BE2C (cell line): Measurements from ENCODE around the gene HES5. TPM values are rescaled to one million over a fixed set of nuclear protein-coding genes. Genes with fewer than 3 reads are reported as not detected.
"Not testable (repeated sequence)": the region's sequence is repeated elsewhere in the genome, so short reads cannot be mapped to it uniquely, and the experiment has no call there.

Source experiments
- DNase-seq: peaks from one replicate; pipeline ENCODE4 v3.0.0-alpha.2; 2020
- H3K27me3 ChIP-seq: fragments of 250-450 bp; sonication (Bioruptor Pico); 2 replicates; pipeline ENCODE4 v1.5.1; 2020; ENCODE audit warnings: mild to moderate bottlenecking
- H3K36me3 ChIP-seq: fragments of 250-450 bp; sonication (Bioruptor Pico); 2 replicates; pipeline ENCODE4 v1.5.1; 2020; ENCODE audit warnings: mild to moderate bottlenecking
- H3K4me1 ChIP-seq: fragments of 250-450 bp; sonication (Bioruptor Pico); 2 replicates; pipeline ENCODE4 v1.5.1; 2020
- H3K4me3 ChIP-seq: 2 replicates; pipeline ENCODE4 v1.5.1; 2011; ENCODE audit warnings: low read depth, low read length
- H3K9me3 ChIP-seq: fragments of 250-450 bp; sonication (Bioruptor Pico); 2 replicates; pipeline ENCODE4 v1.5.1; 2020
- CTCF ChIP-seq: IDR thresholded peaks from 2 replicates; pipeline ENCODE4 v1.5.1; 2012; ENCODE audit warnings: mild to moderate bottlenecking, low read depth, low read length
- polyA plus RNA-seq: library from polyadenylated mRNA; unstranded; fragments of >200 nt; gene quantifications from one replicate; pipeline ENCODE4 v1.2.1, GENCODE V29; 2012; ENCODE audit warnings: low read depth, missing spikeins; ENCODE audit not compliant: insufficient read length, insufficient read depth

Gene HES5
- polyA plus RNA-seq: not detected

- TF ChIP-seq CTCF: no peak
- Histone ChIP-seq H3K4me1 (peaks cover 13% of the 10 kb centered on the region; the same call in 1 of the 2 replicates), H3K4me3 (no peak within 1 kb of the TSS), H3K9me3 (no peaks in the 10 kb centered on the region), H3K36me3 (no peaks in the 10 kb centered on the region), H3K27me3 (no peaks in the 10 kb centered on the region)
- DNase-seq: no peak
Observed at GRCh38 chr1:2529784-2530512, at the start of gene HES5. Gene HES5 (minus strand): TSS chr1:2530263. CDS start chr1:2530164, 99 bp downstream.

DNA sequence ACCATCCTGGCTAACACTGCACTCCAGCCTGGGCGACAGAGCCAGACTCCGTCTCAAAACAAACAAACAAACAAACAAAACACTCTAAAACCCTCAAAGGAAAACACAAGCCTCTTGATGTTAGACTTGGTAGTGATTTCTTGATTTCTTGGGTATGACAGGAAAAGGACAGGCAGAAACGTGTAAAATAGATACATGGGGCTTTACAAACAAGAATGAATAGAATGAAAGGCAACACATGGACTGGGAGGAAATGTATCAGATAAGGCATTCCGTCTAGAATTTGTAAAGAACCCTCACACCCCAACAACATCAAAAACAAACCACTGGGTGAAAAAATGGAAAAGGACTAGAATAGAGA is 48.7 kb upstream of the HES5 start:
- Histone ChIP-seq H3K36me3 (no peaks in the 10 kb centered on the region), H3K4me3 (no peak overlapping the region), H3K9me3 (no peaks in the 10 kb centered on the region), H3K27me3 (no peaks in the 10 kb centered on the region), H3K4me1 (no peaks in the 10 kb centered on the region)
- DNase-seq: no peak
- no peak for TF ChIP-seq CTCF

GRCh38 chr1:2577565-2578075 is 47.6 kb upstream of the HES5 start:
- not testable (repeated sequence) for H3K36me3 ChIP-seq, DNase-seq, H3K9me3 ChIP-seq, H3K4me1 ChIP-seq, H3K4me3 ChIP-seq, H3K27me3 ChIP-seq

DNA sequence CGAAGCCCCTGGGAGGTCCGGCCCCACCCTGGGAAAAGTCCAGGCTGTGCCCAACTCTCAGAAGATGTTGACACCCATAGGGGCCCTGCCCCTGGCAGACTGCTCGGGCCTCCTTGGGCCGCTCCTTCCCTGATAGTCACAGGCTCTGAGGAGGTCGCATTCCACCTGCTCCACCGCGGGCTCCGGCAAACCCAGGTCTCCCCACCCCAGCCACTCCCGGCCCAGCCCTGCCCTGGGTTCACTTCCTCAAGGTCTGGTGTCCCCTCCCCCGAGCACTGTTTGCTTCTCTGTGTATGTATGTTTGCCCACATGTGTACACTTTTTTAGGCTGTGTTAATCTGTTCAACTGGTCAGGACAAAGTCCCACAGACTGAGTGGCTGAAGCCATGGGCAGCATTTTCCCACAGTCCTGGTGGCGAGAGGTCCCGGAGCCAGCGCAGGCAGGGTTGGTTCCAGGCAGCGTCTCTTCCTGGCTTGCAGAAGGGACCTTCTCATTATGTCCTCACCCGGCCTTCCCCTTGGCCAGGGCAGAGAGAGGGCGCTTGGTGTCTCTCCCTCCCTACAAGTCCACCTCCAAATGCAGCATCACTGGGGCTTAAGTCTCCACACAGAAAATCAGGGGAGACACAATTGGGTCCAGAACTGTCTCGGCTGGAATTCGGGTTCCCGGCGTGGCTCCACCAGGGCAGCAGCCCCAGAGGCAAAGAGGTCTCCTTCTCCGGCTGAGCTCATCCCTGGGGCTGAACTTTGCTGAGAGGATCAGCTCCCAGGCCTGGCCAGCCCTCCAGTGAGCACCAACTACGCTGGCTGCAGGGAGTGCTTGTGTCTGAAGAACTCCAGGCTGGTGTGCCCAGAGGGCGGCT is 46.0 kb upstream of the HES5 start:
- no peaks in the 10 kb centered on the region for H3K9me3 ChIP-seq
- no peak for TF ChIP-seq CTCF
- no peaks in the 10 kb centered on the region for H3K4me1 ChIP-seq
- H3K4me3 ChIP-seq: no peak overlapping the region
- H3K36me3 ChIP-seq: no peaks in the 10 kb centered on the region
- no peaks in the 10 kb centered on the region for H3K27me3 ChIP-seq
- DNase-seq: no peak

DNA sequence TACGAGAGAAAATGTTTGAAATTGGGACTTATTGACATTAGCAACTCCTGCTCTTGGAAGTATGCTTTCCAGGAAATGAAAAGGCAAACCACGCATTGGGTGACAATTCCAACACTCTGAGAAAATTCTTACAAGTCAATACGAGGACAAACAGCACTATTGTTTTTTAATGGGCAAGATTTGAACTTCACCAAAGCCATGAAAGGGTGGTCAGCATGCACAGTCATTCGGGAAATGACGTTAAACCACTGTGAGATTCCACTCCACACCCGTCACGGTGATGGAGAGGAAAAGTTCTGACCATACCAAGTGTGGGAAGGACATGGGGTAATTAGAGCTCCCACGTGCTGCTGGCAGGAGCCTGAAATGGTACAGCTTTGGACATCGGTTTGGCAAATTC is 44.3 kb upstream of the HES5 start:
- no peaks in the 10 kb centered on the region for H3K4me1 ChIP-seq
- H3K4me3 ChIP-seq: no peak overlapping the region
- no peak for TF ChIP-seq CTCF
- H3K9me3 ChIP-seq: no peaks in the 10 kb centered on the region
- H3K36me3 ChIP-seq: no peaks in the 10 kb centered on the region
- H3K27me3 ChIP-seq: no peaks in the 10 kb centered on the region
- no peak for DNase-seq

- no peak for TF ChIP-seq CTCF
Observed at GRCh38 chr1:2573250-2573920, 43.3 kb upstream of the HES5 start.

More at GRCh38 chr1:2573250-2573920, 43.3 kb upstream of the HES5 start:
- DNase-seq: no peak
- Histone ChIP-seq H3K9me3 (no peaks in the 10 kb centered on the region), H3K4me1 (no peaks in the 10 kb centered on the region), H3K27me3 (no peaks in the 10 kb centered on the region), H3K4me3 (no peak overlapping the region), H3K36me3 (no peaks in the 10 kb centered on the region)
